A549 (cell line): ENCODE results near the gene OR10G8. TPM values are rescaled to one million over a fixed set of nuclear protein-coding genes. Genes with fewer than 3 reads are reported as not detected.

Experiments used
- ATAC-seq, 2 experiments: fragments of 200-7000 bp in 1 of 2; fragments of >200 bp in 1 of 2; cut with Nextera tagmentation in 1 of 2; cut with Tn5 transposase in 1 of 2; 3 replicates each; pipeline versions ENCODE4 v1.8.0 to v1.9.1; 2018 to 2020; ENCODE audit warnings: mild to moderate bottlenecking in 1 of 2, moderate library complexity in 1 of 2
- CTCF ChIA-PET: fragments of 300-600 bp; sonication (Branson Sonifier 250); formaldehyde crosslinking; extraction: SDS; loops from one replicate; lab custom pipeline; 2021; ENCODE audit warnings: antibody characterized with exemption, inconsistent platforms; lab: Yijun Ruan, JAX
- POLR2A ChIA-PET: fragments of 350-600 bp; formaldehyde crosslinking; extraction: SDS; loops from one replicate; lab custom pipeline; 2021; ENCODE audit warnings: antibody characterized with exemption, inconsistent platforms; lab: Yijun Ruan, JAX
- DNase-seq, 2 experiments: peaks; one replicate each; pipeline versions ENCODE4 v3.0.0 to v3.0.0-alpha.2; 2011 to 2016; ENCODE audit warnings: low read depth in 1 of 2, low spot score in 1 of 2
- FAIRE-seq: peaks from 2 replicates; lab custom pipeline; 2011; peaks lifted over from hg19 to GRCh38; lab: Jason Lieb, UNC
- H3K27ac ChIP-seq, 2 experiments: fragments of >200 bp; sonication (Bioruptor Twin); formaldehyde crosslinking; 3 replicates each; pipeline ENCODE4 v1.5.1; 2016 to 2017
- H3K4me1 ChIP-seq: fragments of >200 bp; sonication (Bioruptor Twin); formaldehyde crosslinking; 3 replicates; pipeline ENCODE4 v1.6.1; 2016
- H3K4me2 ChIP-seq: fragments of >200 bp; sonication (Bioruptor Twin); formaldehyde crosslinking; 3 replicates; pipeline ENCODE4 v1.6.1; 2016
- H3K4me3 ChIP-seq: fragments of >200 bp; sonication (Bioruptor Twin); formaldehyde crosslinking; 3 replicates; pipeline ENCODE4 v1.5.1; 2016
- H3K9me3 ChIP-seq: fragments of >200 bp; sonication (Bioruptor Twin); formaldehyde crosslinking; 3 replicates; pipeline ENCODE4 v1.6.1; 2016
- CBX2 ChIP-seq: fragments of 200-600 bp; sonication (generic); IDR thresholded peaks from 2 replicates; pipeline ENCODE4 v1.6.1; 2016; ENCODE audit warnings: low read depth, mild to moderate bottlenecking, borderline replicate concordance
- CBX8 ChIP-seq: fragments of 200-600 bp; sonication (generic); IDR thresholded peaks from 2 replicates; pipeline ENCODE4 v1.6.1; 2016
- CHD4 ChIP-seq: fragments of 200-600 bp; sonication (generic); IDR thresholded peaks from 2 replicates; pipeline ENCODE4 v1.6.1; 2016; ENCODE audit warnings: antibody characterized with exemption, mild to moderate bottlenecking, borderline replicate concordance
- FOSB ChIP-seq: fragments of 250-450 bp; sonication (Bioruptor Pico); IDR thresholded peaks from 2 replicates; pipeline ENCODE4 v1.5.0; 2020; ENCODE audit warnings: mild to moderate bottlenecking, moderate library complexity
- FOXS1 ChIP-seq: fragments of 250-450 bp; sonication (Bioruptor Pico); IDR thresholded peaks from 2 replicates; pipeline ENCODE4 v1.5.0; 2020; ENCODE audit warnings: mild to moderate bottlenecking, moderate library complexity
- HOXB13 ChIP-seq: fragments of 250-450 bp; sonication (Bioruptor Pico); IDR thresholded peaks from 2 replicates; pipeline ENCODE4 v1.5.0; 2020; ENCODE audit warnings: low read depth, mild to moderate bottlenecking, moderate library complexity
- JUN ChIP-seq, 2 experiments: fragments of >200 bp; sonication (Bioruptor Twin); formaldehyde crosslinking; IDR thresholded peaks; 2 replicates in 1 of 2; 3 replicates in 1 of 2; pipeline ENCODE4 v1.6.1; 2016 to 2017
- KDM1A ChIP-seq: fragments of 200-600 bp; sonication (generic); IDR thresholded peaks from 2 replicates; pipeline ENCODE4 v1.6.1; 2016; ENCODE audit warnings: low read depth, mild to moderate bottlenecking
- KDM5A ChIP-seq: fragments of 200-600 bp; sonication (generic); IDR thresholded peaks from 2 replicates; pipeline ENCODE4 v1.6.1; 2016; ENCODE audit warnings: antibody characterized with exemption, mild to moderate bottlenecking
- MYC ChIP-seq: IDR thresholded peaks from 2 replicates; pipeline ENCODE4 v1.6.1; 2012; ENCODE audit warnings: mild to moderate bottlenecking, inconsistent platforms, low read length, improper control_type of control experiment, borderline replicate concordance
- NFE2L2 ChIP-seq: fragments of 150-350 bp; conservative IDR thresholded peaks from 2 replicates; pipeline ENCODE4 v1.6.1; 2014; ENCODE audit warnings: low read length
- PHF8 ChIP-seq: fragments of 200-600 bp; sonication (generic); IDR thresholded peaks from 2 replicates; pipeline ENCODE4 v1.6.1; 2016; ENCODE audit warnings: low read depth, mild to moderate bottlenecking, antibody characterized with exemption, moderate library complexity, borderline replicate concordance
- POLR2AphosphoS2 ChIP-seq: conservative IDR thresholded peaks from 2 replicates; pipeline ENCODE4 v1.6.1; 2012; ENCODE audit warnings: low read length, improper control_type of control experiment, inconsistent platforms
- RCOR1 ChIP-seq: fragments of 150-350 bp; IDR thresholded peaks from 2 replicates; pipeline ENCODE4 v1.6.1; 2014; ENCODE audit warnings: antibody characterized with exemption, low read length, low read depth
- ZNF302 ChIP-seq: fragments of 250-450 bp; sonication (Bioruptor Pico); IDR thresholded peaks from 2 replicates; pipeline ENCODE4 v1.9.0; 2021; ENCODE audit warnings: inconsistent platforms, mild to moderate bottlenecking, moderate library complexity
- WGBS: methylation state at CpG from one replicate; pipeline ENCODE4 v1.1.6; 2017; ENCODE audit errors: missing lambda C conversion rate; 5-methylcytosine and 5-hydroxymethylcytosine counted together
- polyA plus RNA-seq, 4 experiments: library from polyadenylated mRNA; depleted of rRNA in 3 of 4; stranded (reverse); fragments of >200 nt; fragmentation: RNase III in 1 of 4; extraction: RNeasy Plus Mini Kit Qiagen cat#74134 plus additional on column Dnase treatment in 1 of 4; gene quantifications; 2 replicates in 3 of 4; 3 replicates in 1 of 4; pipeline ENCODE4 v1.2.3, GENCODE V29; 2011 to 2017
- TF ChIP-seq, protein P1 (sequence below): fragments of 200-600 bp; sonication (generic); IDR thresholded peaks from 2 replicates; pipeline ENCODE4 v1.6.1; 2016; ENCODE audit warnings: antibody characterized with exemption, mild to moderate bottlenecking, moderate library complexity
- TF ChIP-seq, protein P2 (sequence below): fragments of >200 bp; sonication (Bioruptor Twin); formaldehyde crosslinking; IDR thresholded peaks from 3 replicates; pipeline ENCODE4 v1.5.1; 2016
- TF ChIP-seq, protein P3 (sequence below): IDR thresholded peaks from 2 replicates; pipeline ENCODE4 v1.6.1; 2012
- TF ChIP-seq, protein P4 (sequence below): IDR thresholded peaks from 2 replicates; pipeline ENCODE4 v1.6.1; 2012
- TF ChIP-seq, protein P5 (sequence below): fragments of 250-450 bp; sonication (Bioruptor Pico); IDR thresholded peaks from 2 replicates; pipeline ENCODE4 v1.5.0; 2021; ENCODE audit warnings: mild to moderate bottlenecking, moderate library complexity, borderline replicate concordance

The OR10G8 gene
- polyA plus RNA-seq, 2 of the 4 experiments (the other 2 are of a cell fraction): not detected

DNA sequence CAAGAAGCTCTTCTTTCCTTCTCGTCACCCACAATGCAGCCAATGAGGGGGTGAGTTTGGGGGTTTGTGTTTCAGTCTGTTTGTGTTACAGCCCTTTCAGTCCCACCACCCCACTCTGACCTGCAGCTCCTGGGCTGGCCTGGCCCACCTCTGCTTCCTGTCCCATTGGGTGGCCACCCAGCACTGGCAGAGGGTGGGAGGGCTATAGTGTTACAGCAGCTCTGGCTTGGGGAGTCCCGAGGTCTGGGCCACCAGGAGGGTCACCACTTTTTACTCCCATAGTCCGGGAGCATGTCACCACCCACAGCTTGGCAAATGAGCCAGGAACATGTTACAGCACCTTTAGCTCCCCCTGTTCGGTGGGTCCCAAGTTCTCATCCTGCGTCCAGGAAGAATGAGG, 47.3 kb upstream of the OR10G8 start:
- no peak for ATAC-seq
- Histone ChIP-seq H3K4me3 (no peak overlapping the region), H3K27ac (no peak overlapping the region), H3K4me2 (no peak overlapping the region)
- no peak for FAIRE-seq
- POLR2A ChIA-PET: no interaction called here
- DNase-seq: no peak
- TF ChIP-seq CBX8 (no peak), NFE2L2 (no peak), RCOR1 (no peak), ZNF302 (CRISPR knock-in tag) (no peak), KDM5A (no peak), MYC (no peak), HOXB13 (CRISPR knock-in tag) (no peak), CHD4 (no peak), POLR2AphosphoS2 (no peak), FOXS1 (no peak), KDM1A (no peak), FOSB (no peak), CBX2 (no peak), JUN (IDR thresholded peaks at IDR 0.05) (no peak), PHF8 (no peak)
- TF ChIP-seq, protein P1, sequence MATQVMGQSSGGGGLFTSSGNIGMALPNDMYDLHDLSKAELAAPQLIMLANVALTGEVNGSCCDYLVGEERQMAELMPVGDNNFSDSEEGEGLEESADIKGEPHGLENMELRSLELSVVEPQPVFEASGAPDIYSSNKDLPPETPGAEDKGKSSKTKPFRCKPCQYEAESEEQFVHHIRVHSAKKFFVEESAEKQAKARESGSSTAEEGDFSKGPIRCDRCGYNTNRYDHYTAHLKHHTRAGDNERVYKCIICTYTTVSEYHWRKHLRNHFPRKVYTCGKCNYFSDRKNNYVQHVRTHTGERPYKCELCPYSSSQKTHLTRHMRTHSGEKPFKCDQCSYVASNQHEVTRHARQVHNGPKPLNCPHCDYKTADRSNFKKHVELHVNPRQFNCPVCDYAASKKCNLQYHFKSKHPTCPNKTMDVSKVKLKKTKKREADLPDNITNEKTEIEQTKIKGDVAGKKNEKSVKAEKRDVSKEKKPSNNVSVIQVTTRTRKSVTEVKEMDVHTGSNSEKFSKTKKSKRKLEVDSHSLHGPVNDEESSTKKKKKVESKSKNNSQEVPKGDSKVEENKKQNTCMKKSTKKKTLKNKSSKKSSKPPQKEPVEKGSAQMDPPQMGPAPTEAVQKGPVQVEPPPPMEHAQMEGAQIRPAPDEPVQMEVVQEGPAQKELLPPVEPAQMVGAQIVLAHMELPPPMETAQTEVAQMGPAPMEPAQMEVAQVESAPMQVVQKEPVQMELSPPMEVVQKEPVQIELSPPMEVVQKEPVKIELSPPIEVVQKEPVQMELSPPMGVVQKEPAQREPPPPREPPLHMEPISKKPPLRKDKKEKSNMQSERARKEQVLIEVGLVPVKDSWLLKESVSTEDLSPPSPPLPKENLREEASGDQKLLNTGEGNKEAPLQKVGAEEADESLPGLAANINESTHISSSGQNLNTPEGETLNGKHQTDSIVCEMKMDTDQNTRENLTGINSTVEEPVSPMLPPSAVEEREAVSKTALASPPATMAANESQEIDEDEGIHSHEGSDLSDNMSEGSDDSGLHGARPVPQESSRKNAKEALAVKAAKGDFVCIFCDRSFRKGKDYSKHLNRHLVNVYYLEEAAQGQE: no peak
- TF ChIP-seq, protein P2, sequence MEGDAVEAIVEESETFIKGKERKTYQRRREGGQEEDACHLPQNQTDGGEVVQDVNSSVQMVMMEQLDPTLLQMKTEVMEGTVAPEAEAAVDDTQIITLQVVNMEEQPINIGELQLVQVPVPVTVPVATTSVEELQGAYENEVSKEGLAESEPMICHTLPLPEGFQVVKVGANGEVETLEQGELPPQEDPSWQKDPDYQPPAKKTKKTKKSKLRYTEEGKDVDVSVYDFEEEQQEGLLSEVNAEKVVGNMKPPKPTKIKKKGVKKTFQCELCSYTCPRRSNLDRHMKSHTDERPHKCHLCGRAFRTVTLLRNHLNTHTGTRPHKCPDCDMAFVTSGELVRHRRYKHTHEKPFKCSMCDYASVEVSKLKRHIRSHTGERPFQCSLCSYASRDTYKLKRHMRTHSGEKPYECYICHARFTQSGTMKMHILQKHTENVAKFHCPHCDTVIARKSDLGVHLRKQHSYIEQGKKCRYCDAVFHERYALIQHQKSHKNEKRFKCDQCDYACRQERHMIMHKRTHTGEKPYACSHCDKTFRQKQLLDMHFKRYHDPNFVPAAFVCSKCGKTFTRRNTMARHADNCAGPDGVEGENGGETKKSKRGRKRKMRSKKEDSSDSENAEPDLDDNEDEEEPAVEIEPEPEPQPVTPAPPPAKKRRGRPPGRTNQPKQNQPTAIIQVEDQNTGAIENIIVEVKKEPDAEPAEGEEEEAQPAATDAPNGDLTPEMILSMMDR: no peak
- TF ChIP-seq, protein P3, sequence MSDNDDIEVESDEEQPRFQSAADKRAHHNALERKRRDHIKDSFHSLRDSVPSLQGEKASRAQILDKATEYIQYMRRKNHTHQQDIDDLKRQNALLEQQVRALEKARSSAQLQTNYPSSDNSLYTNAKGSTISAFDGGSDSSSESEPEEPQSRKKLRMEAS: no peak
- TF ChIP-seq, protein P4, sequence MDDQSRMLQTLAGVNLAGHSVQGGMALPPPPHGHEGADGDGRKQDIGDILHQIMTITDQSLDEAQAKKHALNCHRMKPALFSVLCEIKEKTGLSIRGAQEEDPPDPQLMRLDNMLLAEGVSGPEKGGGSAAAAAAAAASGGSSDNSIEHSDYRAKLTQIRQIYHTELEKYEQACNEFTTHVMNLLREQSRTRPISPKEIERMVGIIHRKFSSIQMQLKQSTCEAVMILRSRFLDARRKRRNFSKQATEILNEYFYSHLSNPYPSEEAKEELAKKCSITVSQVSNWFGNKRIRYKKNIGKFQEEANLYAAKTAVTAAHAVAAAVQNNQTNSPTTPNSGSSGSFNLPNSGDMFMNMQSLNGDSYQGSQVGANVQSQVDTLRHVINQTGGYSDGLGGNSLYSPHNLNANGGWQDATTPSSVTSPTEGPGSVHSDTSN: no peak
- TF ChIP-seq, protein P5, sequence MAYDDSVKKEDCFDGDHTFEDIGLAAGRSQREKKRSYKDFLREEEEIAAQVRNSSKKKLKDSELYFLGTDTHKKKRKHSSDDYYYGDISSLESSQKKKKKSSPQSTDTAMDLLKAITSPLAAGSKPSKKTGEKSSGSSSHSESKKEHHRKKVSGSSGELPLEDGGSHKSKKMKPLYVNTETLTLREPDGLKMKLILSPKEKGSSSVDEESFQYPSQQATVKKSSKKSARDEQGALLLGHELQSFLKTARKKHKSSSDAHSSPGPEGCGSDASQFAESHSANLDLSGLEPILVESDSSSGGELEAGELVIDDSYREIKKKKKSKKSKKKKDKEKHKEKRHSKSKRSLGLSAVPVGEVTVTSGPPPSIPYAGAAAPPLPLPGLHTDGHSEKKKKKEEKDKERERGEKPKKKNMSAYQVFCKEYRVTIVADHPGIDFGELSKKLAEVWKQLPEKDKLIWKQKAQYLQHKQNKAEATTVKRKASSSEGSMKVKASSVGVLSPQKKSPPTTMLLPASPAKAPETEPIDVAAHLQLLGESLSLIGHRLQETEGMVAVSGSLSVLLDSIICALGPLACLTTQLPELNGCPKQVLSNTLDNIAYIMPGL (CRISPR knock-in tag): no peak
- TF ChIP-seq, all 56 proteins: peak for 0
- CTCF ChIA-PET: interaction anchor here (0.6 to 0.9 kb wide), 2 partner anchors 9 to 20 kb away, joined by 3 read pairs; no protein-coding TSS in a partner anchor
- Histone ChIP-seq H3K9me3 (no peaks in the 10 kb centered on the region), H3K4me1 (no peaks in the 10 kb centered on the region)
- 8% methylated on average over 2 of the region's 5 CpGs for WGBS
